IPS-18a (cell line): ENCODE results near the gene TP53BP1.

Experiments
- H3K27ac ChIP-seq: one replicate; pipeline ENCODE4 v1.5.1; 2013; ENCODE audit warnings: low read length
- H3K27me3 ChIP-seq: one replicate; pipeline ENCODE4 v1.6.1; 2013; ENCODE audit warnings: mild to moderate bottlenecking, low read length; ENCODE audit not compliant: control insufficient read depth, insufficient read depth
- H3K36me3 ChIP-seq: one replicate; pipeline ENCODE4 v1.6.1; 2013; ENCODE audit warnings: low read depth, low read length; ENCODE audit not compliant: control insufficient read depth
- H3K4me1 ChIP-seq: one replicate; pipeline ENCODE4 v1.6.1; 2013; ENCODE audit warnings: low read depth, low read length; ENCODE audit not compliant: control insufficient read depth
- H3K4me3 ChIP-seq: one replicate; pipeline ENCODE4 v1.5.1; 2013; ENCODE audit warnings: low read length
- H3K9ac ChIP-seq: one replicate; pipeline ENCODE4 v1.6.1; 2013; ENCODE audit warnings: mild to moderate bottlenecking, low read length, moderate library complexity
- H3K9me3 ChIP-seq: one replicate; pipeline ENCODE4 v1.6.1; 2013; ENCODE audit warnings: low read depth, low read length; ENCODE audit not compliant: control insufficient read depth

The TP53BP1 gene

DNA sequence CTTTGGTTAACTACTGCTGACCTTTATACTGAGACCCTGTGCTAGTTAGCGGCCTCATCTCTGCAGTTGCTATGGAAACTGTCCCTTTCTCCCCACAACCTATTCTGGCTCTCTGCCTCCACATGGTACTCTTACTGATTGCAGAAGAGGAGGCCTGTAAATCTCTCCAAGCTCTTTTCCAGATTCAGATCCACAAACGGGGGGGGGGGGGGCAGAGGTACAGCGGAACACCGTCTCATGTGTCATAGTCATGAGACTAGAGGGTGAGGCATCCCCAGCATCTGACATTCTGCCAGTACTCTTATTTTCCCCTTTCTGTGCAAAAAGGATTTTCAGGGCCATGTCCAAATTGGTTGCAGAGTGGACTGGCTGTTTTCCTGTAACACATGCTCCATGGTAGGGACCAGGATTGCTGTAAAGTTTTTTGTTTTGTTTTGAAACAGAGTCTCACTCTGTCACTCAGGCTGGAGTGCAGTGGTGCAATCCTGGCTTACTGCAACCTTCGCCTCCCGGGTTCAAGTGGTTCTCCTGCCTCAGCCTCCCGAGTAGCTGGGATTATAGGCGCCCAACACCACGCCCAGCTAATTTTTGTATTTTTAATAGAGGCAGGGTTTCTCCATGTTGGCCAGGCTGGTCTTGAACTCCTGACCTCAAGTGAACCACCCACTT is 16.2 kb upstream of the TP53BP1 start:
- Histone ChIP-seq H3K27me3 (peaks cover 17% of the 10 kb centered on the region), H3K4me1 (peaks cover 11% of the 10 kb centered on the region), H3K27ac (no peak overlapping the region), H3K9ac (peak overlapping the region; percentile 33), H3K9me3 (no peaks in the 10 kb centered on the region), H3K36me3 (no peaks in the 10 kb centered on the region), H3K4me3 (peak overlapping the region; percentile 89)

DNA sequence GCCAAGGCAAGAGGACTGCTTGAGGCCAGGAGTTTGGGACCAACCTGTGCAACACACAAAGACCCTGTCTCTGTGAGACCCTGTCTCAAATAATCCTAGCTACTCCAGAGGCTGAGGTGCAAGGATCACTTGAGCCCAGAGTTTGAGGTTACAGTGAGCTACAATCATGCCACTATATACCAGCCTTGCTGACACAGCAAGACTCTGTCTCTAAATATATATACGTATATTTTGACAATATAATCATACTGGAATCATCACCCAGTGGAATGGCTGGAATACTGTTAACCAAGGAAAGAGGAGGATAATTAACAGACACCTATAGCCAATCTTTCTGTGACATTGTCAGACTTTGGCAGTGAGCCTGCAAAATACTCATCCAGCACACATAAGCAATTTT is 15.5 kb upstream of the TP53BP1 start:
- H3K36me3 ChIP-seq, result no peaks in the 10 kb centered on the region
- H3K9me3 ChIP-seq, result no peaks in the 10 kb centered on the region
- no peak overlapping the region for H3K27ac ChIP-seq
- H3K27me3 ChIP-seq, result peaks cover 17% of the 10 kb centered on the region
- no peak overlapping the region for H3K9ac ChIP-seq
- peaks cover 8% of the 10 kb centered on the region for H3K4me1 ChIP-seq
- H3K4me3 ChIP-seq, result no peak overlapping the region

DNA sequence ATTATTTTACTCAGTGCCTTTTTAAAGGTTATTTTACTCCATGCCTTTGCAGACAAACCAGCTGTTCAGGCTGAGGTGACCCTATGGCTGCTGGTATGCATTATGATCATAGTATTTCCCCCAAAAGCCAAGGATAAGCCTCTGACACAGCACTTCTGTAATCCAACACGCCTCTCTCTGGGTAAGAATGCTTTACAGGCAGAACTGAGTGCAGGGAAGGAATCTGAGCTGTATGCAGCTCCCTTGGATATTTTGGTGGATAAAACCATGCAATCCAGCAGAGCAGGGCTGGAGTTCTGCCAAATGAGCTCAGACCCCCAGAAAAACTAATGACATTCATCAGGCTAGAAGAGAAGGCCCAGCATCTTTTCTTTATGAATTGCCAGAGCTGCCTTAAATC is 12.8 kb upstream of the TP53BP1 start:
- Histone ChIP-seq H3K27me3 (no peaks in the 10 kb centered on the region), H3K4me1 (no peaks in the 10 kb centered on the region), H3K27ac (no peak overlapping the region), H3K9me3 (no peaks in the 10 kb centered on the region), H3K9ac (no peak overlapping the region), H3K4me3 (no peak overlapping the region), H3K36me3 (no peaks in the 10 kb centered on the region)

DNA sequence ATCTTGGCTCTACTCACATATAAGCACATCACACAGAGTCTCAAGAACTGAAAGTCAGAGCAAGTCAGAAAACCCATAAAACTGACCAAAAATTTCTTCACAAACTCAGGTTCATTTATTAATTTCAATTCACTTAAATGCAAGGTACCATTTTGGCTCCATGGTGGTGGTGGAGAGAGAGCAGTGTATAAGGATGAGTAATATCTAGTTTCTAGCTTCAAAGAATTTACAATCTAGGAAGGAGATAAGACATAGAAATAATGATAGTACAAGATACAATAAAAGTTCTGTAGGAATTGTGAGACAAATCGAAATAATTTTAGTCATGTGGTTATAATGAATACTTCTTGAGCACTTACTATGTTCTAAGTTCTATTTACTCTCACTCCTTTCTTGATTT is 6.7 kb upstream of the TP53BP1 start:
- Histone ChIP-seq H3K4me1 (no peaks in the 10 kb centered on the region), H3K27ac (no peak overlapping the region), H3K36me3 (no peaks in the 10 kb centered on the region), H3K9me3 (no peaks in the 10 kb centered on the region), H3K27me3 (no peaks in the 10 kb centered on the region), H3K4me3 (no peak overlapping the region), H3K9ac (no peak overlapping the region)

DNA sequence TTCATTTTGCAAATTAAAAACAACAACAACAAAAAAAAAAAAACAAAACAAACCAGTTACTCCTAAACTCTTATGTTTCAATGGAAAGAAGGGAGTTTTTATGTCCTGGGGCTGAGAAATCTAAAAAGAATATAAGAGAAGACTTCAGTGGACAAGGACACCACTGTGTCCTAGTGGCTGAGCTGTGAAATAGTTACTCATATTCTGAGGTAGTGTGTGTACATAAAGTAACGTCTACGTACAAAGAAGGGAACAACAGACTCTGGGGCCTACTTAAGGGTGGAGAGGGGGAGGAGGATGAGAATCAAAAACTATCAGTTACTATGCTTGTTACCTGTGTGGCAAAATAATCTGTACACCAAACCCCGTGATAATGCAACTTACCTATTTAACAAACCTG is 6.0 kb upstream of the TP53BP1 start:
- Histone ChIP-seq H3K4me1 (peaks cover 3% of the 10 kb centered on the region), H3K27me3 (no peaks in the 10 kb centered on the region), H3K9me3 (no peaks in the 10 kb centered on the region), H3K36me3 (no peaks in the 10 kb centered on the region), H3K4me3 (no peak overlapping the region), H3K27ac (no peak overlapping the region), H3K9ac (no peak overlapping the region)

DNA sequence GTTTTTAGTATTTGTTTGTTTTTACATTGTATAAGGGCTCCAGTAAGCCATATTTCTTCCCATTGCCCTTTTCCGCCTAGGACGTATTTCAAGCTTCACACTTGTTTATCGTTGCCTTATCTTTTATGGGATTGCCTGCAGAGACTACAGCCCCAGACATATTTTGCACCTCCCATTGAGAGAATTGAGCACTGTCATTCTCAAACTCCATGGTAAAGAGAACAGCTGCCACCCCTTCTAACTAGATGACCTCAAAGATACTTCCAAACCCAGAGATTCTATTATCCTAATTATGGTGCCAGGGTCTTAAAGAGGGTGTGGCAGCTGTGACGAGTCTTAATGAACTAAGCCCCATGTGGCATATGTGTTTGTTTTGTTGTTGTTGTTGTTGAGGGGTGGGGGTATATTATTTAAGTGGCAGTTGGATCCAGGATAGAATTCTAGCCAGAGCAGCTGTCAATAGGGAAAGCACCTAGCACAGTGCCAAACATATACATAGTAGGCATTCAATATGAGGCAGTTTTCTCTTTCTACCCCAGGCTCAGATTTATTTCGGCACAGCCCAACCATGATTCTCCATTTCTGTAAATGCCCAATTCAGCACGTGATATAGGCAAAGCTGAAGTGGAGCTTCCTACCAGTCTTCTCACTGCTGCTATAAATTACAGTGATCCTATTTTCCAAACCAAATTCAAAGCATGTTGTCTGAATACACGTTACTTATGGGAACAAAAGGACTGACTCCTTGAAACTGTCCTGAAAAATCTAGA is 932 bp upstream of the TP53BP1 start:
- Histone ChIP-seq H3K9me3 (no peaks in the 10 kb centered on the region), H3K27ac (no peak overlapping the region), H3K4me1 (peaks cover 21% of the 10 kb centered on the region), H3K4me3 (peak overlapping the region; percentile 85), H3K9ac (peak overlapping the region; percentile 84), H3K36me3 (peaks cover 28% of the 10 kb centered on the region), H3K27me3 (no peaks in the 10 kb centered on the region)

DNA sequence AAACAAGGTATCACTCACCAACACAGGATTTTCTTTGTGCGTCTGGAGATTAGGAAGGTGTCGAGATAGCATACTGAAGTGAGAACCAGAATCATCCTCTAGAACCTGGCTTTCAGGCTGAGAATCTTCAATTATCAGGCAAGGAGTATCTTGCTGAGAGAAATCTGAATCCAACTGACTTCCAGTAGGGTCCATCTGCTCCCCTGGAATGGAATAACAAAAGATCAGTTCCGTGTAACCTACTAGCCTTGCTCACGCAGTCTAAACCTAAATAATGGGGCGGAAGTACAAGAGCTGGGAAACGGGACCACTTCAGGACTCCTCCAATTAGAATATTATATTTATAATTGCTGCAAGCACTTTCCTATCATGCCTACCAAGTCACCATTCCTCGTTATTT is 690 bp downstream of the TP53BP1 start:
- Histone ChIP-seq H3K27ac (peak overlapping the region; percentile 81), H3K9ac (peak overlapping the region; percentile 84), H3K4me1 (peaks cover 21% of the 10 kb centered on the region), H3K4me3 (peak overlapping the region; percentile 85), H3K27me3 (no peaks in the 10 kb centered on the region), H3K36me3 (peaks cover 44% of the 10 kb centered on the region), H3K9me3 (no peaks in the 10 kb centered on the region)

DNA sequence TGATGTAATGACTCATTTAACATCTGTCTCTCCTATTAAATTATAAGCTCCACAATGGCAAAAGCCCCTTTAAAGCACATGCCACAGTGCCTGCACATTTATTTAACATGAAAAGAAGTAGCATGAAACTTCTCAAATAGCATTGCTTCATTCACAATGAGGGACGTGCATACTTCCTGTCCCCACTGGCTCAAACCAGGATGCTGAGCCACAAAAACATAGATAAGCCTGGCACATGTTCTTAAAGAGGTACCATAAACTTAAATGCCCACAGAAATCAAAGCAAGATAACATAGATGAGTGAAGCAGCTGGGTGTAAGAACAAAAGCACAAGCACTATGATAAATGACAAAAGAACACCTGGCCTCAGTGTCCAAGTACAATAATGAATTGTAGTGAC is 3.8 kb downstream of the TP53BP1 start:
- Histone ChIP-seq H3K27ac (no peak overlapping the region), H3K4me1 (peaks cover 20% of the 10 kb centered on the region), H3K27me3 (no peaks in the 10 kb centered on the region), H3K9me3 (no peaks in the 10 kb centered on the region), H3K9ac (no peak overlapping the region), H3K36me3 (peaks cover 60% of the 10 kb centered on the region), H3K4me3 (no peak overlapping the region)

DNA sequence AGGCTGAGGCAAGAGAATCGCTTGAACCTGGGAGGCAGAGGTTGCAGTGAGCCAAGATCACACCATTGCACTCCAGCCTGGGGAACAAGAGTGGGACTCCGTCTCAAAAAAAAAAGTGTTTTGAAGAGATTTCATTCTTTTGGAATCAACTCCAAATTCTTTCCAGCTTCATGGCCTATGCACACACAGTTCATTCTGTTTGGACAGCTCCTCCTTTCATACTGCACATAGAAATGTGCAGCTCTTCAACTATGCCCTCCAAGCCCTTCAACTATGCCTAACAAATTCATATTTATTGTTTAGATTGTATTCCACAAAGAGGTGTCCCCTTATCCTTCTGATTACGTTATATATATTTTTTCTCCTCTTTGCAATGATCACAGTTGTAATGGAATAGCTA is 4.2 kb downstream of the TP53BP1 start:
- Histone ChIP-seq H3K36me3 (peaks cover 64% of the 10 kb centered on the region), H3K9me3 (no peaks in the 10 kb centered on the region), H3K4me1 (peaks cover 17% of the 10 kb centered on the region), H3K4me3 (no peak overlapping the region), H3K9ac (no peak overlapping the region), H3K27ac (no peak overlapping the region), H3K27me3 (no peaks in the 10 kb centered on the region)

DNA sequence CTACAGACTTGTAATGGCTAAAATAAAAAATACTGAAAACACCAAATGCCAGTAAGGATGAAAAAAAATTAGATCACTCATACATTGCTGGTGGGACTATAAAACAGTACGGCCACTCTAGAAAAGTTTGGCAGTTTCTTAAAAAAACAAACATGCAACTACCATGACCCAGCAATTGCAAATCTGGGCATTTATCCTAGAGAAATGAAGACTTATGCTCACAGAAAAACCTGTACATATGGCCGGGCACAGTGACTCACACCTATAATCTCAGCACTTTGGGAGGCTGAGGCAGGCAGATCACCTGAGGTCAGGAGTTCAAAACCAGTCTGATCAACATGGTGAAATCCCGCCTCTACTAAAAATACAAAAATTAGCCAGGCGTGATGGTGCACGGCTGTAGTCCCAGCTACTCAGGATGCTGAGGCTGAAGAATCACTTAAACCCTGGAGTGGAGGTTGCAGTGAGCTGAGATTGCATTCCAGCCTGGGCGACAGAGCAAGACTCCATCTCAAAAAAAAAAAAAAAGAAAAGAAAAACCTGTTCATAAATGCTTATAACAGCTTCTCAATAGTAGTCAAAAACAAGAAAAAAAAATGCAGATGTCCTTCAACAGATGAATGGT is 5.6 kb downstream of the TP53BP1 start:
- Histone ChIP-seq H3K27ac (no peak overlapping the region), H3K9me3 (no peaks in the 10 kb centered on the region), H3K9ac (no peak overlapping the region), H3K4me1 (peaks cover 13% of the 10 kb centered on the region), H3K36me3 (peaks cover 71% of the 10 kb centered on the region), H3K27me3 (no peaks in the 10 kb centered on the region), H3K4me3 (no peak overlapping the region)

DNA sequence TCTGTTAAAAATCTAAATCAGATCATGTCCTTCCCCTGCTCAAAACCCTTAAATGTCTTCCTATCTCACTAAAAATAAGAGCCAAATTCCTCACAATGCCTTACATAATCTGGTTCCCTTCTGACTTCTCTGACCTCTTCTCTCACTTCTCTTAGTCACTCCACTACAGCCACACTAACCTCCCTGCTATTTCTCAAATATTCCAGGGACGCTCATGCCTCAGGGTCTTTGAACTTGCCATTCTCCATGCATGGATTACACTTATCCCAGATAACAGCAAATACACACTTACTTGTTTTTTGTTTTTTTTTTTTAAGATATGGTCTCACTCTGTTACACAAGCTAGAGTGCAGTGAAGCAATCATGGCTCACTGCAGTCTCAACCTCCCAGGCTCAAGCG is 8.5 kb downstream of the TP53BP1 start:
- Histone ChIP-seq H3K4me3 (no peak overlapping the region), H3K4me1 (no peaks in the 10 kb centered on the region), H3K27ac (no peak overlapping the region), H3K9me3 (no peaks in the 10 kb centered on the region), H3K9ac (no peak overlapping the region), H3K36me3 (peaks cover 64% of the 10 kb centered on the region), H3K27me3 (no peaks in the 10 kb centered on the region)
